ENCODE data around the gene TMEM53. TPM values are rescaled to one million over a fixed set of nuclear protein-coding genes. Genes with fewer than 3 reads are reported as not detected.

Gene TMEM53
- total RNA-seq, 1 experiment from 2014 or later: 8.2 TPM

DNA sequence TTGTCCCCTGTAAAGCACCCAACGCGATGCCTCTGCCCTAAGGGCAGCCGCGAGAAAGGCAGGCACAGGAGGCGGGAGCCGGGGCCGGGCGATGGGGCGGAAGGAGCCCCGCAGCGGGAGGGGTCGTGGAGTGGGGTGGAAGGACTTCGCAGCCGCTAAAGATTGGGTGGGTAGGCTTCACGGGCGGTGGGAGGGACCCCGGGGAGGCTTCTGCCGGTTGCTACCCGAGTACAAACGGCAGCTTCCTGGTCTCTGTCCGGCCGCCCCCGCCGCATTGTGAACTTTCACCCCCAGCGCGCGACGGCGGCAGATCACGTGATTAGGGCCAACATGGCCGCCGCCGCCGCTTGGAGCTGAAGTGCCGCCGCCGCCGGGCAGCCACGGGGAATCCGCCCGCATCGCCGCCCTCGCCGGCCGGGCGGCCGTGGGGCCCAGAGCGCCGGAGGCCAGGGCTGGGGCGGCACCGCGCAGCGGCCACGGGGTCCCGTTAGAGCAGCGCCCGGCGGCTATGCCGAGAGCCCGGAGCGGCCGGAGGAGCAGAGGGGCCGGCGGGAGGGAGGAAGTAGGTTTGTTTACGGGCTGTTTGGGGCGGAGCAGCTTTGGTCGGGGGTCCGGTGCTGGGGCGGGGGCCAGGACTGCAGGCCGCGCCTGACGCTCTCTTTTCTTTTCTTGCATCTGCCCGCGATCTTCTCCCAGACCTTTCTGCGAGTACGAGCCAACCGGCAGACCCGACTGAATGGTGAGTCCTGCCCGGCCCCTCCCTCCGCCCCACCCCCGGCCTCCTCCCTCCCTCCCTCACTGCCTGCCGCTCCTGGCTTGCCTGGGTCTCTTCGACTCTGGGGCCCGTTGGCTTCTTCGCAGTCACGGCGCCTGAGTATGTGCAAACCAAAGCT, 42.4 kb downstream of the TMEM53 start (continued):
- TF ChIP-seq, protein P1, sequence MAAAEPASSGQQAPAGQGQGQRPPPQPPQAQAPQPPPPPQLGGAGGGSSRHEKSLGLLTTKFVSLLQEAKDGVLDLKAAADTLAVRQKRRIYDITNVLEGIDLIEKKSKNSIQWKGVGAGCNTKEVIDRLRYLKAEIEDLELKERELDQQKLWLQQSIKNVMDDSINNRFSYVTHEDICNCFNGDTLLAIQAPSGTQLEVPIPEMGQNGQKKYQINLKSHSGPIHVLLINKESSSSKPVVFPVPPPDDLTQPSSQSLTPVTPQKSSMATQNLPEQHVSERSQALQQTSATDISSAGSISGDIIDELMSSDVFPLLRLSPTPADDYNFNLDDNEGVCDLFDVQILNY (CRISPR knock-in tag; IDR thresholded peaks at IDR 0.05): peak; percentile 61; the same call in 1 of the 2 replicates
- peak; percentile 85 for TF ChIP-seq ETV6 (CRISPR knock-in tag; IDR thresholded peaks at IDR 0.05)
- TF ChIP-seq RELA (CRISPR knock-in tag; IDR thresholded peaks at IDR 0.05; ENCODE audit: borderline replicate concordance): peak; percentile 39; the same call in 1 of the 2 replicates
- TF ChIP-seq, protein P2, sequence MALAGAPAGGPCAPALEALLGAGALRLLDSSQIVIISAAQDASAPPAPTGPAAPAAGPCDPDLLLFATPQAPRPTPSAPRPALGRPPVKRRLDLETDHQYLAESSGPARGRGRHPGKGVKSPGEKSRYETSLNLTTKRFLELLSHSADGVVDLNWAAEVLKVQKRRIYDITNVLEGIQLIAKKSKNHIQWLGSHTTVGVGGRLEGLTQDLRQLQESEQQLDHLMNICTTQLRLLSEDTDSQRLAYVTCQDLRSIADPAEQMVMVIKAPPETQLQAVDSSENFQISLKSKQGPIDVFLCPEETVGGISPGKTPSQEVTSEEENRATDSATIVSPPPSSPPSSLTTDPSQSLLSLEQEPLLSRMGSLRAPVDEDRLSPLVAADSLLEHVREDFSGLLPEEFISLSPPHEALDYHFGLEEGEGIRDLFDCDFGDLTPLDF (CRISPR knock-in tag; IDR thresholded peaks at IDR 0.05): no peak
- TF ChIP-seq, protein P3, sequence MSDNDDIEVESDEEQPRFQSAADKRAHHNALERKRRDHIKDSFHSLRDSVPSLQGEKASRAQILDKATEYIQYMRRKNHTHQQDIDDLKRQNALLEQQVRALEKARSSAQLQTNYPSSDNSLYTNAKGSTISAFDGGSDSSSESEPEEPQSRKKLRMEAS (CRISPR knock-in tag; IDR thresholded peaks at IDR 0.05): peak; percentile 78; the same call in 1 of the 2 replicates
- TF ChIP-seq, protein P4, sequence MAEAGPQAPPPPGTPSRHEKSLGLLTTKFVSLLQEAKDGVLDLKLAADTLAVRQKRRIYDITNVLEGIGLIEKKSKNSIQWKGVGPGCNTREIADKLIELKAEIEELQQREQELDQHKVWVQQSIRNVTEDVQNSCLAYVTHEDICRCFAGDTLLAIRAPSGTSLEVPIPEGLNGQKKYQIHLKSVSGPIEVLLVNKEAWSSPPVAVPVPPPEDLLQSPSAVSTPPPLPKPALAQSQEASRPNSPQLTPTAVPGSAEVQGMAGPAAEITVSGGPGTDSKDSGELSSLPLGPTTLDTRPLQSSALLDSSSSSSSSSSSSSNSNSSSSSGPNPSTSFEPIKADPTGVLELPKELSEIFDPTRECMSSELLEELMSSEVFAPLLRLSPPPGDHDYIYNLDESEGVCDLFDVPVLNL (CRISPR knock-in tag; IDR thresholded peaks at IDR 0.05; ENCODE audit: borderline replicate concordance, low read depth): peak; percentile 25; the same call in 1 of the 2 replicates
- TF ChIP-seq, protein P5, sequence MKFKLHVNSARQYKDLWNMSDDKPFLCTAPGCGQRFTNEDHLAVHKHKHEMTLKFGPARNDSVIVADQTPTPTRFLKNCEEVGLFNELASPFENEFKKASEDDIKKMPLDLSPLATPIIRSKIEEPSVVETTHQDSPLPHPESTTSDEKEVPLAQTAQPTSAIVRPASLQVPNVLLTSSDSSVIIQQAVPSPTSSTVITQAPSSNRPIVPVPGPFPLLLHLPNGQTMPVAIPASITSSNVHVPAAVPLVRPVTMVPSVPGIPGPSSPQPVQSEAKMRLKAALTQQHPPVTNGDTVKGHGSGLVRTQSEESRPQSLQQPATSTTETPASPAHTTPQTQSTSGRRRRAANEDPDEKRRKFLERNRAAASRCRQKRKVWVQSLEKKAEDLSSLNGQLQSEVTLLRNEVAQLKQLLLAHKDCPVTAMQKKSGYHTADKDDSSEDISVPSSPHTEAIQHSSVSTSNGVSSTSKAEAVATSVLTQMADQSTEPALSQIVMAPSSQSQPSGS (CRISPR knock-in tag; IDR thresholded peaks at IDR 0.05; ENCODE audit: borderline replicate concordance, low read depth): no peak
- TF ChIP-seq, protein P6, sequence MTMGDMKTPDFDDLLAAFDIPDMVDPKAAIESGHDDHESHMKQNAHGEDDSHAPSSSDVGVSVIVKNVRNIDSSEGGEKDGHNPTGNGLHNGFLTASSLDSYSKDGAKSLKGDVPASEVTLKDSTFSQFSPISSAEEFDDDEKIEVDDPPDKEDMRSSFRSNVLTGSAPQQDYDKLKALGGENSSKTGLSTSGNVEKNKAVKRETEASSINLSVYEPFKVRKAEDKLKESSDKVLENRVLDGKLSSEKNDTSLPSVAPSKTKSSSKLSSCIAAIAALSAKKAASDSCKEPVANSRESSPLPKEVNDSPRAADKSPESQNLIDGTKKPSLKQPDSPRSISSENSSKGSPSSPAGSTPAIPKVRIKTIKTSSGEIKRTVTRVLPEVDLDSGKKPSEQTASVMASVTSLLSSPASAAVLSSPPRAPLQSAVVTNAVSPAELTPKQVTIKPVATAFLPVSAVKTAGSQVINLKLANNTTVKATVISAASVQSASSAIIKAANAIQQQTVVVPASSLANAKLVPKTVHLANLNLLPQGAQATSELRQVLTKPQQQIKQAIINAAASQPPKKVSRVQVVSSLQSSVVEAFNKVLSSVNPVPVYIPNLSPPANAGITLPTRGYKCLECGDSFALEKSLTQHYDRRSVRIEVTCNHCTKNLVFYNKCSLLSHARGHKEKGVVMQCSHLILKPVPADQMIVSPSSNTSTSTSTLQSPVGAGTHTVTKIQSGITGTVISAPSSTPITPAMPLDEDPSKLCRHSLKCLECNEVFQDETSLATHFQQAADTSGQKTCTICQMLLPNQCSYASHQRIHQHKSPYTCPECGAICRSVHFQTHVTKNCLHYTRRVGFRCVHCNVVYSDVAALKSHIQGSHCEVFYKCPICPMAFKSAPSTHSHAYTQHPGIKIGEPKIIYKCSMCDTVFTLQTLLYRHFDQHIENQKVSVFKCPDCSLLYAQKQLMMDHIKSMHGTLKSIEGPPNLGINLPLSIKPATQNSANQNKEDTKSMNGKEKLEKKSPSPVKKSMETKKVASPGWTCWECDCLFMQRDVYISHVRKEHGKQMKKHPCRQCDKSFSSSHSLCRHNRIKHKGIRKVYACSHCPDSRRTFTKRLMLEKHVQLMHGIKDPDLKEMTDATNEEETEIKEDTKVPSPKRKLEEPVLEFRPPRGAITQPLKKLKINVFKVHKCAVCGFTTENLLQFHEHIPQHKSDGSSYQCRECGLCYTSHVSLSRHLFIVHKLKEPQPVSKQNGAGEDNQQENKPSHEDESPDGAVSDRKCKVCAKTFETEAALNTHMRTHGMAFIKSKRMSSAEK (CRISPR knock-in tag; IDR thresholded peaks at IDR 0.05; ENCODE audit: borderline replicate concordance): 0 out of 2 replicates have a peak, but pooled peaks have one; percentile 85
- peak; percentile 79; the same call in 1 of the 2 replicates for TF ChIP-seq EMX1 (CRISPR knock-in tag; IDR thresholded peaks at IDR 0.05)
- TF ChIP-seq, protein P7, sequence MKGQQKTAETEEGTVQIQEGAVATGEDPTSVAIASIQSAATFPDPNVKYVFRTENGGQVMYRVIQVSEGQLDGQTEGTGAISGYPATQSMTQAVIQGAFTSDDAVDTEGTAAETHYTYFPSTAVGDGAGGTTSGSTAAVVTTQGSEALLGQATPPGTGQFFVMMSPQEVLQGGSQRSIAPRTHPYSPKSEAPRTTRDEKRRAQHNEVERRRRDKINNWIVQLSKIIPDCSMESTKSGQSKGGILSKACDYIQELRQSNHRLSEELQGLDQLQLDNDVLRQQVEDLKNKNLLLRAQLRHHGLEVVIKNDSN (CRISPR knock-in tag; IDR thresholded peaks at IDR 0.05): peak; percentile 95
- peak; percentile 91 for TF ChIP-seq NR2C2 (CRISPR knock-in tag; IDR thresholded peaks at IDR 0.05)
- TF ChIP-seq TEAD1 (CRISPR knock-in tag; IDR thresholded peaks at IDR 0.05): peak; percentile 47; the same call in 1 of the 2 replicates
- TF ChIP-seq IRF2 (CRISPR knock-in tag; IDR thresholded peaks at IDR 0.05; ENCODE audit: borderline replicate concordance, low read depth): no peak
- TF ChIP-seq PRRX2 (CRISPR knock-in tag; IDR thresholded peaks at IDR 0.05): peak; percentile 86; the same call in 1 of the 2 replicates
